Body of pancreas (tissue), 4 donors: ENCODE results near the gene BTBD1.

ENCODE experiments used
- POLR2A ChIP-seq, 3 donors: fragments of 450-650 bp; IDR thresholded peaks; one replicate each; pipeline ENCODE4 v1.6.1; 2016; ENCODE audit warnings: antibody characterized with exemption in 3 of 3, mild to moderate bottlenecking in 2 of 3
- TF ChIP-seq, protein P1 (sequence below), 7 experiments: fragments of 450-650 bp in 4 of 7; fragments of 200-600 bp in 3 of 7; sonication (generic) in 3 of 7; IDR thresholded peaks; one replicate each; pipeline ENCODE4 v1.5.1; 2016 to 2019; ENCODE audit warnings: antibody characterized with exemption in 7 of 7

DNA sequence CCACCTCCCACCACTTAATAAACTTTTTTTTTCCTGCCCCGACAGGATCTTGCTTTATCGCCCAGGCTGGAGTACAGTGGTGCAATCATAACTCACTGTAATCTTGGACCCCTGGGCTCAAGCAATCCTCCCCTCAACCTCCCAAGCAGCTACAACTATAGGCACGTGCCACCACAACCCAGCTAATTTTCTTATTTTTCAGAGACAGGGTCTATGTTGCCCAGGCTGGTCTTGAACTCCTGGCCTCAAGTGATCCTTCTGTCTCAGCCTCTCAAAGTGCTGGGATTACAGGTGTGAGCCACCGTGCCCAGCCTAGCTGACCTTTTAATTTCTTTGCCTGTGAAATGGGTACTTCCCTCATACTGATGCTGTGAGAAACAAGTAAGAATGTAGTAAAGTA, 51.7 kb downstream of the BTBD1 start:
- TF ChIP-seq, protein P1, sequence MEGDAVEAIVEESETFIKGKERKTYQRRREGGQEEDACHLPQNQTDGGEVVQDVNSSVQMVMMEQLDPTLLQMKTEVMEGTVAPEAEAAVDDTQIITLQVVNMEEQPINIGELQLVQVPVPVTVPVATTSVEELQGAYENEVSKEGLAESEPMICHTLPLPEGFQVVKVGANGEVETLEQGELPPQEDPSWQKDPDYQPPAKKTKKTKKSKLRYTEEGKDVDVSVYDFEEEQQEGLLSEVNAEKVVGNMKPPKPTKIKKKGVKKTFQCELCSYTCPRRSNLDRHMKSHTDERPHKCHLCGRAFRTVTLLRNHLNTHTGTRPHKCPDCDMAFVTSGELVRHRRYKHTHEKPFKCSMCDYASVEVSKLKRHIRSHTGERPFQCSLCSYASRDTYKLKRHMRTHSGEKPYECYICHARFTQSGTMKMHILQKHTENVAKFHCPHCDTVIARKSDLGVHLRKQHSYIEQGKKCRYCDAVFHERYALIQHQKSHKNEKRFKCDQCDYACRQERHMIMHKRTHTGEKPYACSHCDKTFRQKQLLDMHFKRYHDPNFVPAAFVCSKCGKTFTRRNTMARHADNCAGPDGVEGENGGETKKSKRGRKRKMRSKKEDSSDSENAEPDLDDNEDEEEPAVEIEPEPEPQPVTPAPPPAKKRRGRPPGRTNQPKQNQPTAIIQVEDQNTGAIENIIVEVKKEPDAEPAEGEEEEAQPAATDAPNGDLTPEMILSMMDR (IDR thresholded peaks at IDR 0.05), result no peak
- no peak for TF ChIP-seq POLR2A (IDR thresholded peaks at IDR 0.05)
